MCF 10A (cell line): Measurements from ENCODE around the gene MTIF2. TPM values are rescaled to one million over a fixed set of nuclear protein-coding genes. Genes with fewer than 3 reads are reported as not detected.

ENCODE experiments used
- BruUV-seq: library from RNA; stranded (reverse); fragments of 400-500 nt; replicated peaks from 2 replicates; lab custom pipeline; 2021; lab: Mats Ljungman, UMichigan
- CTCF ChIA-PET: fragments of 300-600 bp; sonication (Branson Sonifier 250); formaldehyde crosslinking; extraction: SDS; loops from one replicate; lab custom pipeline; 2021; ENCODE audit warnings: antibody characterized with exemption, inconsistent platforms; lab: Yijun Ruan, JAX
- POLR2A ChIA-PET: fragments of 300-600, 350-650 bp; sonication (Branson Sonifier 250); formaldehyde crosslinking; extraction: SDS; loops from one replicate; lab custom pipeline; 2020; ENCODE audit warnings: antibody characterized with exemption, inconsistent platforms; lab: Yijun Ruan, JAX
- DNase-seq: peaks from one replicate; pipeline ENCODE4 v3.0.0-alpha.2; 2018; ENCODE audit not compliant: unreplicated experiment
- H3K27ac Mint-ChIP-seq: one replicate; pipeline ENCODE4 v1.8.0; 2022; ENCODE audit warnings: mild to moderate bottlenecking, low read depth, mixed read lengths; ENCODE audit not compliant: unreplicated experiment
- H3K27me3 Mint-ChIP-seq: one replicate; pipeline ENCODE4 v1.8.0; 2022; ENCODE audit warnings: mixed read lengths; ENCODE audit not compliant: insufficient read depth, unreplicated experiment
- H3K36me3 Mint-ChIP-seq: one replicate; pipeline ENCODE4 v1.8.0; 2022; ENCODE audit warnings: mild to moderate bottlenecking, moderate library complexity, mixed read lengths; ENCODE audit not compliant: insufficient read depth, unreplicated experiment
- H3K4me1 Mint-ChIP-seq: one replicate; pipeline ENCODE4 v1.8.0; 2022; ENCODE audit warnings: mixed read lengths; ENCODE audit not compliant: insufficient read depth, unreplicated experiment
- H3K4me3 Mint-ChIP-seq: one replicate; pipeline ENCODE4 v1.8.0; 2022; ENCODE audit warnings: mild to moderate bottlenecking, moderate library complexity, mixed read lengths; ENCODE audit not compliant: unreplicated experiment
- H3K9me3 Mint-ChIP-seq: one replicate; pipeline ENCODE4 v1.8.0; 2022; ENCODE audit warnings: mixed read lengths; ENCODE audit not compliant: unreplicated experiment
- CTCF ChIP-seq: fragments of 200-600 bp; IDR thresholded peaks from one replicate; pipeline ENCODE4 v1.8.0; 2022; ENCODE audit warnings: antibody characterized with exemption, mild to moderate bottlenecking; ENCODE audit not compliant: unreplicated experiment
- intact Hi-C: fragments of 100-400 bp; cut with micrococcal nuclease; formaldehyde crosslinking; loops from 2 replicates; pipeline ENCODE4 v1.14.1; 2022
- total RNA-seq: library from RNA; stranded (reverse); gene quantifications from 2 replicates; pipeline ENCODE4 v1.2.3, GENCODE V29; 2022

Gene MTIF2
- total RNA-seq, 1 experiment from 2014 or later, result 60.7 TPM

DNA sequence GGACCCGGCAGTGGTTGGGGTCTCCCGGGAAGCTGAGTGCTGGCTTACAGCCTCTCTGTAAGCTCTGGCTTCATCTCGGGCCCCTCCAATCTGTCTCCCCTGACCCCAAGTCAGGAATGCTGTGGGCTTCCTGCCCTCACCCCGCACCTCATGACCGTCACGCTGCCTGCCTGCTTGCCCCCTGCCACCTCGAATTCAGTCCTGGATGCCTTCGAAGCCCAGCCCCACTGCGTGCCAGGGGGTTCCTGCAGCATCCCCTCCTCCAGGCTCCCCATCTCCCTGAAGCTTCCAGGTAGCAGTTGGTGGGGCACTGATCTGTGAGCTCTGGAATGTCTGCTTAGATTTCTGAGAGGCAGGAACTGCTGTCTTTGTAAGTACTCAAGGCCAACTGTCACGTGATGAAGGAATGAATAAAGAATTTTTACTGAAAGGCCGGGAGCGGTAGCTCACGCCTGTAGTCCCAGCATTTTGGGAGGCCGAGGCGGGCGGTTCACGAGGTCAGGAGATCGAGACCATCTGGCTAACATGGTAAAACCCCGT lies 43.5 kb downstream of the MTIF2 start:
- DNase-seq, result no peak
- POLR2A ChIA-PET, result no interaction called here
- peaks cover 41% of the 10 kb centered on the region for H3K36me3 Mint-ChIP-seq
- no peak for TF ChIP-seq CTCF
- H3K9me3 Mint-ChIP-seq, result no peaks in the 10 kb centered on the region
- no peaks in the 10 kb centered on the region for H3K27me3 Mint-ChIP-seq
- no peak overlapping the region for H3K27ac Mint-ChIP-seq
- BruUV-seq, result no TSS peak
- CTCF ChIA-PET, result interaction anchor here (0.7 to 1.5 kb wide), 3 partner anchors 10 to 211 kb away, joined by 3 to 4 read pairs (median 3); no protein-coding TSS in a partner anchor
- H3K4me1 Mint-ChIP-seq, result peaks cover 28% of the 10 kb centered on the region
- no peak overlapping the region for H3K4me3 Mint-ChIP-seq
- intact Hi-C loops, result no loop called here

DNA sequence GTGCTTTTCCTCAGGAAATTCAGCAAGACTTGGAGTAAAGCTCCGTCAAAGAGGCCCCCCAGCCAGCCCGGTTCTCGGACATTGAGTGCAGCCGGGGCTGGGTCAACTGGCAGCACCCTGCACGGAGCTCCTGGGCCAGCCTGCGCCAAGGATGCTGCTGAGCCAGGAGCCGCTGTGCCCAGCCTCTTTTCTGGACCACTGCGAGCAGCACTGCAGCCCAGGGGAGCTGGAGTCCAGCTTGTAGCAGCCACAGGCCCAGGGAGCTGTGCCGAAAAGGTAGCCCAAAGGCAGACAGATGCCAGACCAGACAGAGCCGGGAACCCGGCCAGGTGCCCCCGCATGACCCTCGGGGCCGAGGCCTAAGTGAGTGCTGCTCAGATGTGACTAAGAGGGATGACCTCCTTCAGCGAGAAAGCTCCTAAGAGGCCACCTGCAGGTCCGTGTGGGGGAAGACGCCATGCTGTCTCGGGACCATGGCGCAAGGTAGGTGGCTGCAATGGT lies 44.2 kb downstream of the MTIF2 start:
- intact Hi-C loops, result no loop called here
- DNase-seq, result no peak
- no TSS peak for BruUV-seq
- TF ChIP-seq CTCF, result no peak
- peaks cover 34% of the 10 kb centered on the region for H3K36me3 Mint-ChIP-seq
- no peak overlapping the region for H3K4me3 Mint-ChIP-seq
- CTCF ChIA-PET, result interaction anchor here (1.5 kb wide), 1 partner anchor 210 kb away, joined by 4 read pairs; no protein-coding TSS in a partner anchor
- no peaks in the 10 kb centered on the region for H3K27me3 Mint-ChIP-seq
- H3K4me1 Mint-ChIP-seq, result peaks cover 20% of the 10 kb centered on the region
- H3K9me3 Mint-ChIP-seq, result no peaks in the 10 kb centered on the region
- POLR2A ChIA-PET, result interaction anchor here (2.9 kb wide), 1 partner anchor 8 kb away, joined by 9 read pairs; the partner anchor contains the start of genes CLHC1 and RPS27A
- no peak overlapping the region for H3K27ac Mint-ChIP-seq

GRCh38 chr2:55223958-55224760 lies 44.9 kb downstream of the MTIF2 start:
- no TSS peak for BruUV-seq
- no peak for DNase-seq
- TF ChIP-seq CTCF, result no peak
- Mint-ChIP-seq H3K9me3 (no peaks in the 10 kb centered on the region), H3K4me1 (peaks cover 16% of the 10 kb centered on the region), H3K27ac (no peak overlapping the region), H3K4me3 (no peak overlapping the region), H3K27me3 (no peaks in the 10 kb centered on the region), H3K36me3 (peaks cover 31% of the 10 kb centered on the region)
- ChIA-PET POLR2A (interaction anchor here (0.7 to 2.9 kb wide), 2 partner anchors 9 to 335 kb away, joined by 3 to 9 read pairs; partner anchors contain the start of genes CLHC1 and RPS27A), CTCF (interaction anchor here (1.0 to 1.5 kb wide), 2 partner anchors 19 to 209 kb away, joined by 4 to 8 read pairs; no protein-coding TSS in a partner anchor)
- intact Hi-C loops, result no loop called here

DNA sequence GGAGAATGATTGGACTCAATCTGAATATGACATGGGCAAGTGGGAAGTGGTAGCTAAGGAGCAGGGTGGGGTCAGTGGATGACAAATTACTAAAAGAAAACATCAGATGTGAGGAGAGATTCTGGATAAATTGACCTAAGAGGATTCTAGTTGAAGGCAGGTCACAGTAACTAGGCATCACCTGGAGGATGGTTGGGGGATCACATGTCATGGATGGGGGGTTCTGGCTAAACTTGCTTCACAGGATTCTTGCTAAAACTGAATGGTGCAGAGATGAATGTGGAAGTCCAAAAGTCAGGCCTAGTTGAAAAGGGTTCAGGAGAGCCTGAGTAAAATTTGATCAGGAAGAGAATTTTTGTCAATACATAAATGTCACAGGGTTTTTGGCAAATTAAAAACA lies 55.2 kb downstream of the MTIF2 start:
- H3K9me3 Mint-ChIP-seq, result peaks cover 6% of the 10 kb centered on the region
- POLR2A ChIA-PET, result no interaction called here
- no peak overlapping the region for H3K4me3 Mint-ChIP-seq
- H3K27me3 Mint-ChIP-seq, result no peaks in the 10 kb centered on the region
- DNase-seq, result no peak
- intact Hi-C loops, result no loop called here
- H3K27ac Mint-ChIP-seq, result no peak overlapping the region
- TF ChIP-seq CTCF, result no peak
- H3K4me1 Mint-ChIP-seq, result peaks cover 7% of the 10 kb centered on the region
- H3K36me3 Mint-ChIP-seq, result peaks cover 22% of the 10 kb centered on the region
- no TSS peak for BruUV-seq
- CTCF ChIA-PET, result no interaction called here
